Colonic mucosa (tissue), 4 donors: ENCODE results near the gene STXBP4. TPM values are rescaled to one million over a fixed set of nuclear protein-coding genes. Genes with fewer than 3 reads are reported as not detected.

Source experiments
- DNase-seq: peaks from one replicate; pipeline ENCODE4 v3.0.0-alpha.2; 2020
- H3K27ac ChIP-seq: fragments of 200-600 bp; one replicate; pipeline ENCODE4 v1.8.0; 2021
- H3K27me3 ChIP-seq: fragments of 200-600 bp; one replicate; pipeline ENCODE4 v1.8.0; 2021
- H3K36me3 ChIP-seq: fragments of 200-600 bp; one replicate; pipeline ENCODE4 v1.8.0; 2021
- H3K4me1 ChIP-seq: fragments of 200-600 bp; one replicate; pipeline ENCODE4 v1.8.0; 2021; ENCODE audit warnings: mild to moderate bottlenecking
- H3K4me3 ChIP-seq: fragments of 200-600 bp; one replicate; pipeline ENCODE4 v1.8.0; 2021
- H3K9ac ChIP-seq, 2 donors: one replicate each; pipeline ENCODE4 v1.7.0; 2013; ENCODE audit warnings: control low read depth in 2 of 2, low read depth in 2 of 2, low read length in 2 of 2
- H3K9me3 ChIP-seq: fragments of 200-600 bp; one replicate; pipeline ENCODE4 v1.8.0; 2021
- intact Hi-C: fragments of 100-400 bp; cut with DNase I; formaldehyde crosslinking; loops from one replicate; pipeline ENCODE4 v1.14.1; 2022
- total RNA-seq, 2 donors: library from RNA; stranded (reverse); fragmentation: NEBNext Ultra II Directional in 1 of 2; extraction: Animal tissue kit (Norgen Biotek cat#: 25700) in 1 of 2; gene quantifications; one replicate each; pipeline ENCODE4 v1.2.1, GENCODE V29; 2021
- TF ChIP-seq, protein P1 (sequence below): fragments of 200-600 bp; IDR thresholded peaks from one replicate; pipeline ENCODE4 v1.8.0; 2022; ENCODE audit warnings: antibody characterized with exemption, mild to moderate bottlenecking
- donor health status: healthy.
- donor health status: DM: no; HTN: no; CAD: no.
- donor health status: DM: no; HTN: no; CAD: no.

Gene STXBP4
- total RNA-seq, 2 donors from 2014 or later, result 6.2 to 6.6 TPM

DNA sequence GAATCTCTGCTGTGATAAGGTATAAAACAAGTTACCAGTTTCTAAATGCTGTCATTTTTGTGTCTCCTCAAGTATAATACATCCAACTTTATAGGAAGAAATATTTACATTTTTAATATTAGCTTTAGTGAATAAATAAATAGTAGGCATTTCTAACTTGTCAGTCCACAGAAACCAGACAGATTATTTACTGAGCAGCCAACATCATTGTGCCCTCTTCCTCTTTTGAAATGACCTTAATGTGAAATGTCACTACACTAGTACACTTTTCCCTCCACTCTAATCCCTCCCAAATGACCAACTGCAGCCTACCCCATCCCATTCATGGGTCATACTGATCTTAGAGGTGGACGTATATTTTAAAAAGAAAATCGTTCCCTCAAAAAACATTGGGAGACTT is 9.2 kb downstream of the STXBP4 start:
- no peaks in the 10 kb centered on the region for H3K36me3 ChIP-seq
- H3K27me3 ChIP-seq, result no peaks in the 10 kb centered on the region
- H3K9me3 ChIP-seq, result no peaks in the 10 kb centered on the region
- no peak overlapping the region for H3K4me3 ChIP-seq
- H3K9ac ChIP-seq, result no peak overlapping the region
- TF ChIP-seq, protein P1, sequence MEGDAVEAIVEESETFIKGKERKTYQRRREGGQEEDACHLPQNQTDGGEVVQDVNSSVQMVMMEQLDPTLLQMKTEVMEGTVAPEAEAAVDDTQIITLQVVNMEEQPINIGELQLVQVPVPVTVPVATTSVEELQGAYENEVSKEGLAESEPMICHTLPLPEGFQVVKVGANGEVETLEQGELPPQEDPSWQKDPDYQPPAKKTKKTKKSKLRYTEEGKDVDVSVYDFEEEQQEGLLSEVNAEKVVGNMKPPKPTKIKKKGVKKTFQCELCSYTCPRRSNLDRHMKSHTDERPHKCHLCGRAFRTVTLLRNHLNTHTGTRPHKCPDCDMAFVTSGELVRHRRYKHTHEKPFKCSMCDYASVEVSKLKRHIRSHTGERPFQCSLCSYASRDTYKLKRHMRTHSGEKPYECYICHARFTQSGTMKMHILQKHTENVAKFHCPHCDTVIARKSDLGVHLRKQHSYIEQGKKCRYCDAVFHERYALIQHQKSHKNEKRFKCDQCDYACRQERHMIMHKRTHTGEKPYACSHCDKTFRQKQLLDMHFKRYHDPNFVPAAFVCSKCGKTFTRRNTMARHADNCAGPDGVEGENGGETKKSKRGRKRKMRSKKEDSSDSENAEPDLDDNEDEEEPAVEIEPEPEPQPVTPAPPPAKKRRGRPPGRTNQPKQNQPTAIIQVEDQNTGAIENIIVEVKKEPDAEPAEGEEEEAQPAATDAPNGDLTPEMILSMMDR, result no peak
- no peak for DNase-seq
- intact Hi-C loops, result no loop called here
- H3K4me1 ChIP-seq, result no peaks in the 10 kb centered on the region
- no peak overlapping the region for H3K27ac ChIP-seq

GRCh38 chr17:54979657-54980056 is 11.1 kb downstream of the STXBP4 start:
- intact Hi-C loops, result no loop called here
- DNase-seq, result no peak

GRCh38 chr17:54980375-54980774 is 11.8 kb downstream of the STXBP4 start:
- no peak overlapping the region for H3K4me3 ChIP-seq
- TF ChIP-seq, protein P1, result no peak
- H3K36me3 ChIP-seq, result no peaks in the 10 kb centered on the region
- intact Hi-C loops, result no loop called here
- H3K9ac ChIP-seq, result no peak overlapping the region
- no peaks in the 10 kb centered on the region for H3K9me3 ChIP-seq
- no peaks in the 10 kb centered on the region for H3K4me1 ChIP-seq
- no peak for DNase-seq
- H3K27me3 ChIP-seq, result no peaks in the 10 kb centered on the region
- no peak overlapping the region for H3K27ac ChIP-seq

More at GRCh38 chr17:54979657-54980056, 11.1 kb downstream of the STXBP4 start:
- TF ChIP-seq, protein P1, result no peak
- Histone ChIP-seq H3K9ac (no peak overlapping the region), H3K4me1 (no peaks in the 10 kb centered on the region), H3K27ac (no peak overlapping the region), H3K4me3 (no peak overlapping the region), H3K27me3 (no peaks in the 10 kb centered on the region), H3K36me3 (no peaks in the 10 kb centered on the region), H3K9me3 (no peaks in the 10 kb centered on the region)

DNA sequence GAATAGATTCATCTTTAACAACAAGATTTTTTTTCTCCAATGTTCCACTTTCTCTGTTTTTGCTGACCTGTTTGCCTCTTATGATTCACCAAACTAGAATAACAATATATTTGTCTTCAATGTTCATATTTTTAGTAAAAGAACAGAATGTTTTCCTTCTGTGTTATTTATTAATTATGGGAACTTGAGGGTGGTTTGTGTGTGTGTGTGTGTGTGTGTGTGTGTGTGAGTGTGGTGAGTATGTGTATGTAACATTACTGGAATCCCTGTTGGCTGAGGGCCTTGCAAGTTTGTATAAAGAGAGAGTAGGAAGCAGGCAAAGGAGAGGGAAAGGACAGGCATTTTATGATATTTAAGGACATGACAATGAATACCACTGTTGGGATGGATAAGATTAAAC is 13.8 kb downstream of the STXBP4 start:
- Histone ChIP-seq H3K9me3 (no peaks in the 10 kb centered on the region), H3K4me3 (no peak overlapping the region), H3K4me1 (no peaks in the 10 kb centered on the region), H3K27ac (no peak overlapping the region), H3K27me3 (no peaks in the 10 kb centered on the region), H3K9ac (no peak overlapping the region), H3K36me3 (no peaks in the 10 kb centered on the region)
- no peak for DNase-seq
- intact Hi-C loops, result no loop called here
- TF ChIP-seq, protein P1, result no peak

GRCh38 chr17:54983260-54983659 is 14.7 kb downstream of the STXBP4 start:
- Histone ChIP-seq H3K27ac (no peak overlapping the region), H3K9ac (no peak overlapping the region), H3K36me3 (no peaks in the 10 kb centered on the region), H3K27me3 (no peaks in the 10 kb centered on the region), H3K4me1 (no peaks in the 10 kb centered on the region), H3K4me3 (no peak overlapping the region), H3K9me3 (no peaks in the 10 kb centered on the region)
- intact Hi-C loops, result no loop called here
- TF ChIP-seq, protein P1, result no peak
- no peak for DNase-seq

- no peaks in the 10 kb centered on the region for H3K4me1 ChIP-seq
- H3K4me3 ChIP-seq, result no peak overlapping the region
- no peak for DNase-seq
- H3K27me3 ChIP-seq, result no peaks in the 10 kb centered on the region
- H3K36me3 ChIP-seq, result no peaks in the 10 kb centered on the region
- H3K9ac ChIP-seq, result no peak overlapping the region
- intact Hi-C loops, result no loop called here
- H3K27ac ChIP-seq, result no peak overlapping the region
- no peaks in the 10 kb centered on the region for H3K9me3 ChIP-seq
- TF ChIP-seq, protein P1, result no peak
Measured at GRCh38 chr17:54985476-54985875, 16.9 kb downstream of the STXBP4 start.
